HG02610 (cell line): ENCODE data around the gene PDHB.

Experiments used
- ATAC-seq: cut with Tn5 transposase; IDR thresholded peaks from one replicate; pipeline ENCODE4 v1.9.1; 2021; ENCODE audit warnings: mild to moderate bottlenecking, moderate library complexity; ENCODE audit not compliant: unreplicated experiment

The PDHB gene

GRCh38 chr3:58433400-58434167, at the start of gene PDHB:
PDHB (minus strand) TSS chr3:58433832; CDS start chr3:58433809, 23 bp downstream.
- ATAC-seq: peak; percentile 95

GRCh38 chr3:58482917-58483636, 49.4 kb upstream of the PDHB start:
- no peak for ATAC-seq

GRCh38 chr3:58480309-58480708, 46.7 kb upstream of the PDHB start:
- ATAC-seq: no peak

- no peak for ATAC-seq
Measured at GRCh38 chr3:58478781-58479180, 45.1 kb upstream of the PDHB start.

- ATAC-seq: no peak
Measured at GRCh38 chr3:58474967-58475578, 41.4 kb upstream of the PDHB start.

GRCh38 chr3:58474348-58474911, 40.8 kb upstream of the PDHB start:
- no peak for ATAC-seq

- ATAC-seq: no peak
Measured at GRCh38 chr3:58473275-58473674, 39.6 kb upstream of the PDHB start.

- ATAC-seq: peak; percentile 64
Measured at GRCh38 chr3:58471025-58471887, 37.6 kb upstream of the PDHB start.

- ATAC-seq: no peak
Measured at GRCh38 chr3:58470363-58471024, 36.9 kb upstream of the PDHB start.

GRCh38 chr3:58469096-58469495, 35.5 kb upstream of the PDHB start:
- no peak for ATAC-seq

- no peak for ATAC-seq
Measured at GRCh38 chr3:58466899-58467563, 33.4 kb upstream of the PDHB start.

- no peak for ATAC-seq
Measured at GRCh38 chr3:58464866-58465265, 31.2 kb upstream of the PDHB start.

- ATAC-seq: no peak
Measured at GRCh38 chr3:58463942-58464271, 30.3 kb upstream of the PDHB start.

GRCh38 chr3:58463181-58463941, 29.7 kb upstream of the PDHB start:
- peak; percentile 90 for ATAC-seq

GRCh38 chr3:58462829-58463180, 29.2 kb upstream of the PDHB start:
- ATAC-seq: no peak

GRCh38 chr3:58459160-58459559, 25.5 kb upstream of the PDHB start:
- ATAC-seq: no peak

- no peak for ATAC-seq
Measured at GRCh38 chr3:58452176-58452575, 18.5 kb upstream of the PDHB start.

- ATAC-seq: no peak
Measured at GRCh38 chr3:58441514-58442450, 8.2 kb upstream of the PDHB start.
